HepG2 (cell line): Measurements from ENCODE around the gene DAZAP1. TPM values are rescaled to one million over a fixed set of nuclear protein-coding genes. Genes with fewer than 3 reads are reported as not detected.

ENCODE experiments used
- ATF2 ChIP-seq: sonication (generic); formaldehyde crosslinking; IDR thresholded peaks from 2 replicates; pipeline ENCODE4 v1.4.0; 2020; ENCODE audit warnings: missing genetic modification reagents
- CBFB ChIP-seq: sonication (generic); formaldehyde crosslinking; IDR thresholded peaks from 2 replicates; pipeline ENCODE4 v1.4.0; 2020; ENCODE audit warnings: missing genetic modification reagents
- CBX2 ChIP-seq, 2 experiments: fragments of 200-600 bp in 1 of 2; sonication (generic); formaldehyde crosslinking in 1 of 2; IDR thresholded peaks; 2 replicates each; pipeline versions ENCODE4 v1.7.0 to v1.8.1; 2018 to 2022; ENCODE audit warnings: low read depth in 2 of 2, low read length in 1 of 2, mild to moderate bottlenecking in 1 of 2, missing genetic modification reagents in 1 of 2
- CBX5 ChIP-seq: sonication (generic); formaldehyde crosslinking; IDR thresholded peaks from 2 replicates; pipeline ENCODE4 v1.4.0; 2020; ENCODE audit warnings: missing genetic modification reagents, borderline replicate concordance
- CENPX ChIP-seq: sonication (generic); formaldehyde crosslinking; IDR thresholded peaks from 2 replicates; pipeline ENCODE4 v1.9.0; 2021; ENCODE audit warnings: mild to moderate bottlenecking, missing genetic modification reagents, moderate library complexity
- CHD2 ChIP-seq: IDR thresholded peaks from 2 replicates; pipeline ENCODE4 v1.6.1; 2011; ENCODE audit warnings: low read depth, low read length, improper control_type of control experiment
- FOXO1 ChIP-seq: sonication (generic); formaldehyde crosslinking; IDR thresholded peaks from 2 replicates; pipeline ENCODE4 v1.4.0; 2020; ENCODE audit warnings: missing genetic modification reagents
- HCFC1 ChIP-seq: fragments of 150-350 bp; IDR thresholded peaks from 2 replicates; pipeline ENCODE4 v1.6.1; 2014; ENCODE audit warnings: low read depth, low read length
- HIVEP1 ChIP-seq: sonication (generic); formaldehyde crosslinking; IDR thresholded peaks from 2 replicates; pipeline ENCODE4 v1.4.0; 2020; ENCODE audit warnings: mild to moderate bottlenecking, missing genetic modification reagents
- HOXA3 ChIP-seq: sonication (generic); formaldehyde crosslinking; IDR thresholded peaks from 2 replicates; pipeline ENCODE4 v1.5.0; 2020; ENCODE audit warnings: missing genetic modification reagents
- MIER2 ChIP-seq: IDR thresholded peaks from 2 replicates; pipeline ENCODE4 v1.6.1; 2016; ENCODE audit warnings: missing biosample characterization, missing genetic modification reagents
- NFKBIZ ChIP-seq: IDR thresholded peaks from 2 replicates; pipeline ENCODE4 v1.6.1; 2018; ENCODE audit warnings: missing genetic modification reagents, missing compliant biosample characterization
- NONO ChIP-seq, 2 experiments: fragments of 450-650 bp in 1 of 2; sonication (generic) in 1 of 2; formaldehyde crosslinking in 1 of 2; IDR thresholded peaks in 1 of 2; conservative IDR thresholded peaks in 1 of 2; 2 replicates each; pipeline versions ENCODE4 v1.6.1 to v1.8.0; 2017 to 2022; ENCODE audit warnings: mild to moderate bottlenecking in 1 of 2, missing genetic modification reagents in 1 of 2, moderate library complexity in 1 of 2
- PHF8 ChIP-seq: sonication (generic); formaldehyde crosslinking; IDR thresholded peaks from 2 replicates; pipeline ENCODE4 v1.5.0; 2020; ENCODE audit warnings: missing genetic modification reagents
- SSRP1 ChIP-seq: IDR thresholded peaks from 2 replicates; pipeline ENCODE4 v1.6.1; 2016; ENCODE audit warnings: control low read depth
- STAT5B ChIP-seq: sonication (generic); formaldehyde crosslinking; IDR thresholded peaks from 2 replicates; pipeline ENCODE4 v1.4.0; 2020; ENCODE audit warnings: missing genetic modification reagents
- SYNCRIP ChIP-seq: fragments of 200-400 bp; formaldehyde crosslinking; IDR thresholded peaks from 2 replicates; pipeline ENCODE4 v1.6.1; 2018; ENCODE audit warnings: mild to moderate bottlenecking, low read depth, low read length; ENCODE audit not compliant: insufficient read depth
- ZNF138 ChIP-seq: sonication (generic); formaldehyde crosslinking; IDR thresholded peaks from 2 replicates; pipeline ENCODE4 v1.5.0; 2020; ENCODE audit warnings: mild to moderate bottlenecking, low read depth, missing genetic modification reagents
- ZNF530 ChIP-seq: sonication (generic); formaldehyde crosslinking; IDR thresholded peaks from 2 replicates; pipeline ENCODE4 v1.5.0; 2020; ENCODE audit warnings: low read depth, mild to moderate bottlenecking, missing genetic modification reagents
- ZNF552 ChIP-seq: sonication (generic); formaldehyde crosslinking; IDR thresholded peaks from 2 replicates; pipeline ENCODE4 v1.9.0; 2022; ENCODE audit warnings: missing genetic modification reagents, mild to moderate bottlenecking, borderline replicate concordance
- ZNF746 ChIP-seq: sonication (generic); formaldehyde crosslinking; IDR thresholded peaks from 2 replicates; pipeline ENCODE4 v1.8.0; 2022; ENCODE audit warnings: mild to moderate bottlenecking, missing genetic modification reagents
- ZNF883 ChIP-seq: sonication (generic); formaldehyde crosslinking; IDR thresholded peaks from 2 replicates; pipeline ENCODE4 v1.5.1; 2020; ENCODE audit warnings: mild to moderate bottlenecking, missing genetic modification reagents; ENCODE audit errors: not compliant biosample characterization
- polyA plus RNA-seq, 8 experiments: library from polyadenylated mRNA; depleted of rRNA in 3 of 8; stranded (reverse) in 7 of 8; unstranded in 1 of 8; fragments of >200 nt; fragmentation: Illumina TruSeq in 4 of 8; extraction: Trizol in 4 of 8; gene quantifications; 2 replicates each; pipeline versions ENCODE4 v1.2.1 to v1.2.3, GENCODE V29; 2011 to 2016; ENCODE audit warnings: low read depth in 4 of 8, missing spikeins in 1 of 8, mixed read lengths in 1 of 8; ENCODE audit not compliant: insufficient read depth in 1 of 8
- total RNA-seq, 5 experiments: library from RNA; depleted of rRNA; stranded (reverse); fragments of >200 nt; fragmentation: Illumina TruSeq; extraction: Trizol; gene quantifications; 2 replicates each; pipeline ENCODE4 v1.2.3, GENCODE V29; 2016; ENCODE audit warnings: low read depth in 1 of 5
- TF ChIP-seq, protein P1 (sequence below): fragments of 450-650 bp; IDR thresholded peaks from 2 replicates; pipeline ENCODE4 v1.6.1; 2016
- TF ChIP-seq, protein P2 (sequence below): sonication (generic); formaldehyde crosslinking; IDR thresholded peaks from 2 replicates; pipeline ENCODE4 v1.4.0; 2020; ENCODE audit warnings: missing genetic modification reagents; ENCODE audit errors: not compliant biosample characterization
- TF ChIP-seq, protein P3 (sequence below): sonication (generic); formaldehyde crosslinking; IDR thresholded peaks from 2 replicates; pipeline ENCODE4 v1.5.0; 2020; ENCODE audit warnings: missing genetic modification reagents, mild to moderate bottlenecking, borderline replicate concordance

Gene DAZAP1
- total and polyA plus RNA-seq, 2 of the 13 experiments (the other 11 are each of a cell fraction or from before 2014, with no cell fraction given), result 63.3 to 79.2 TPM

GRCh38 chr19:1400281-1401137 lies 6.9 kb upstream of the DAZAP1 start (continued):
- TF ChIP-seq ATF2 (CRISPR knock-in tag), result no peak; the same call in 1 of the 2 replicates
- no peak; the same call in 1 of the 2 replicates for TF ChIP-seq MIER2
- TF ChIP-seq STAT5B (CRISPR knock-in tag), result no peak
- TF ChIP-seq CBX2 (IDR thresholded peaks at IDR 0.05; ENCODE audit: low read depth, low read length), result no peak
- no peak for TF ChIP-seq CBX2 (CRISPR knock-in tag; IDR thresholded peaks at IDR 0.05; ENCODE audit: low read depth)
- peak; percentile 18; the same call in 1 of the 2 replicates for TF ChIP-seq CBX5 (CRISPR knock-in tag)
- TF ChIP-seq PHF8 (CRISPR knock-in tag), result peak; percentile 56
- peak; percentile 78; the same call in 1 of the 2 replicates for TF ChIP-seq FOXO1
- peak; percentile 93 for TF ChIP-seq ZNF746
- TF ChIP-seq, protein P1, sequence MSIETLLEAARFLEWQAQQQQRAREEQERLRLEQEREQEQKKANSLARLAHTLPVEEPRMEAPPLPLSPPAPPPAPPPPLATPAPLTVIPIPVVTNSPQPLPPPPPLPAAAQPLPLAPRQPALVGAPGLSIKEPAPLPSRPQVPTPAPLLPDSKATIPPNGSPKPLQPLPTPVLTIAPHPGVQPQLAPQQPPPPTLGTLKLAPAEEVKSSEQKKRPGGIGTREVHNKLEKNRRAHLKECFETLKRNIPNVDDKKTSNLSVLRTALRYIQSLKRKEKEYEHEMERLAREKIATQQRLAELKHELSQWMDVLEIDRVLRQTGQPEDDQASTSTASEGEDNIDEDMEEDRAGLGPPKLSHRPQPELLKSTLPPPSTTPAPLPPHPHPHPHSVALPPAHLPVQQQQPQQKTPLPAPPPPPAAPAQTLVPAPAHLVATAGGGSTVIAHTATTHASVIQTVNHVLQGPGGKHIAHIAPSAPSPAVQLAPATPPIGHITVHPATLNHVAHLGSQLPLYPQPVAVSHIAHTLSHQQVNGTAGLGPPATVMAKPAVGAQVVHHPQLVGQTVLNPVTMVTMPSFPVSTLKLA, result no peak; the same call in 1 of the 2 replicates
- TF ChIP-seq ZNF530, result no peak
- TF ChIP-seq HIVEP1 (CRISPR knock-in tag), result no peak
- no peak for TF ChIP-seq HCFC1
- TF ChIP-seq SYNCRIP, result no peak
- TF ChIP-seq CBFB (CRISPR knock-in tag), result peak; percentile 13; the same call in 1 of the 2 replicates
- TF ChIP-seq CHD2, result no peak
- TF ChIP-seq NONO (IDR thresholded peaks at IDR 0.05), result no peak
- TF ChIP-seq NONO (CRISPR knock-in tag; conservative IDR thresholded peaks at IDR 0.05), result peak; percentile 84
- TF ChIP-seq, protein P2, sequence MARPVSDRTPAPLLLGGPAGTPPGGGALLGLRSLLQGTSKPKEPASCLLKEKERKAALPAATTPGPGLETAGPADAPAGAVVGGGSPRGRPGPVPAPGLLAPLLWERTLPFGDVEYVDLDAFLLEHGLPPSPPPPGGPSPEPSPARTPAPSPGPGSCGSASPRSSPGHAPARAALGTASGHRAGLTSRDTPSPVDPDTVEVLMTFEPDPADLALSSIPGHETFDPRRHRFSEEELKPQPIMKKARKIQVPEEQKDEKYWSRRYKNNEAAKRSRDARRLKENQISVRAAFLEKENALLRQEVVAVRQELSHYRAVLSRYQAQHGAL, result no peak
- TF ChIP-seq ZNF883 (CRISPR knock-in tag), result no peak
- TF ChIP-seq NFKBIZ (CRISPR knock-in tag), result peak; percentile 29; the same call in 1 of the 2 replicates
- TF ChIP-seq SSRP1, result no peak
- TF ChIP-seq ZNF552 (CRISPR knock-in tag), result peak; percentile 27; the same call in 1 of the 2 replicates
- TF ChIP-seq ZNF138, result no peak; the same call in 1 of the 2 replicates
- peak; percentile 83 for TF ChIP-seq HOXA3
- TF ChIP-seq CENPX (CRISPR knock-in tag), result no peak
- TF ChIP-seq, protein P3, sequence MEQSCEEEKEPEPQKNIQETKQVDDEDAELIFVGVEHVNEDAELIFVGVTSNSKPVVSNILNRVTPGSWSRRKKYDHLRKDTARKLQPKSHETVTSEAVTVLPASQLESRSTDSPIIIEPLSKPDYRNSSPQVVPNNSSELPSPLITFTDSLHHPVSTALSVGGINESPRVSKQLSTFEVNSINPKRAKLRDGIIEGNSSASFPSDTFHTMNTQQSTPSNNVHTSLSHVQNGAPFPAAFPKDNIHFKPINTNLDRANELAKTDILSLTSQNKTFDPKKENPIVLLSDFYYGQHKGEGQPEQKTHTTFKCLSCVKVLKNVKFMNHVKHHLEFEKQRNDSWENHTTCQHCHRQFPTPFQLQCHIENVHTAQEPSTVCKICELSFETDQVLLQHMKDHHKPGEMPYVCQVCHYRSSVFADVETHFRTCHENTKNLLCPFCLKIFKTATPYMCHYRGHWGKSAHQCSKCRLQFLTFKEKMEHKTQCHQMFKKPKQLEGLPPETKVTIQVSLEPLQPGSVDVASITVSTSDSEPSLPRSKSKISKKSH (CRISPR knock-in tag), result peak; percentile 24; the same call in 1 of the 2 replicates
